ENCODE measurements around the gene KANSL1. TPM values are rescaled to one million over a fixed set of nuclear protein-coding genes. Genes with fewer than 3 reads are reported as not detected.

KANSL1 gene
- total RNA-seq, 1 donor from 2014 or later, result 190 TPM

GRCh38 chr17:46080118-46081017, 112.9 kb downstream of the KANSL1 start:
- no peak for DNase-seq (ENCODE audit: low spot score)

GRCh38 chr17:46078675-46079074, 114.6 kb downstream of the KANSL1 start:
- no peak for DNase-seq (ENCODE audit: low spot score)

- DNase-seq (ENCODE audit: low spot score), result no peak
Observed at GRCh38 chr17:46074540-46074939, 118.7 kb downstream of the KANSL1 start.

DNA sequence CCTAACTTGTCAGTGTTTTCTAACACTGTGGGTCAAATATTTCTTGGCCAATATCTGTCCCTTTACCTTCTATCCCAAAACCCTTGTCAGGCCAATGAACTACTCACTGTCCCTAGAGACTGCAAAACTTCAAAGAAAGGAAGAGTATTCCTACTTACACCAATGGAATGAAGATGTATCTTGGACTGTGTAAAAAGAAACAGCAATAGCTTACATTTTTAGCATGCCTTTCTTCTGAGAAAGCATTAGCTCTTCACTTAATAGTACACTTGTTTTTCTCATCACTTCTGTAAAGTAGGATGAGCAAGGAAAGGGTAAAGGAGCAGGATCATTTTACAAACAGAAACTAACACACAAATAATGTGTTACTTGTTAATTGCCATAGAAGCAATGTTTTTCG, 120.2 kb downstream of the KANSL1 start:
- DNase-seq (ENCODE audit: low spot score), result no peak

DNA sequence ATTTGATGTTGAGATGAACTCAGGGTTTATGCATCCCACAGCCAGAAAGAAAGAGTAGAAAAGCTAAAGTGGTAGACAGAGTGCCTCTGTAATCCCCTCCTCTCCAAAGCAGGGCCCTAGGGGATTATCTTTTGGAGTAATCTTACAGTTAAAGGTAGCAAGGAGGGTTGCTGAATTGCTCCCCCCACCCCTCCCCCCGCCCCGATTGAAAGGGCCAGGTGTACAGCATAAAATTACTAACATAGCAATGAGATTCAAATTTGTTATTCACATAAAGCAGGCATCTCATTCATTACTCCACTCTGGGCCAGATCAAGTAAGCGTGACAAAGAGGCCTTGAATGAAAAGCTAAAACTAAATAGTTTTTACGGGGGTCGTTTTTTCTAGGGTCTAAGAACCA, 121.4 kb downstream of the KANSL1 start:
- DNase-seq (ENCODE audit: low spot score), result no peak

DNA sequence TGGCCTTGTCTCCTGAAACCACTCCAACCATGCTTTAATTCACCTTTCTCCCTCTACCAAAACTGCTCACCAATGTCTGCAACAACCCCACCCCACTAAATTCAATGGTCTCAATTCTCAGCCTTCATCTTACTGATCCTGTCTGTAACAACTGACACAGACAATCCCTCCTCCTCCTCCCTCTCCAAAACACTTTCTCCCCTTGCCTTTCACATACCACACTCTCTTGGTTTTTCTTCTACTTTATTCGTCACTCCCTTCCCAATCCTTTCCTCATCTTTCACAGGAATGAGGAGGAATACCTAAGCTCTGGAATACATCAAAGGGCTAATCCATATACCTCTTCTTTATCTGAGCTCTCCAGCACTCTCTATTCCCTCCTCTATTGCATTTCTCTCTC, 128.8 kb downstream of the KANSL1 start:
- DNase-seq (ENCODE audit: low spot score), result no peak

GRCh38 chr17:46063241-46063640, 130.0 kb downstream of the KANSL1 start:
- DNase-seq (ENCODE audit: low spot score), result no peak

DNA sequence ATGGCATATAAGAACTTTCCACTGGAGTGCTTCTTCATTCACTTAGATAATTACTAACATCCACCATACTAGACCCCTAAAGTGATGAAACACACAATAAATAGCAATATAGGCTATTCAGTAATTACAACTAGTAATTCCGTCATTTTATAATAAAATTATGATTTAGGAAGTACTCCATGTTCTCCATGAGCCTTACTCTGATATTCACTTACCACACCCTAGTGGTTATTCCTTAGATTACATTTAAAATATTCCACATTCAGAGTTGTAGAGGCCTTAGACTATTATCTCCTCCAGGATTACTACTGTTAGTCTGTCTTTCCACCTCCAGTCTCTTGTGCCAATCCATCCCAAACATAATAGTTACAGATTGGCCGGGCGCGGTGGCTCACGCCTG, 131.8 kb downstream of the KANSL1 start:
- DNase-seq (ENCODE audit: low spot score), result no peak

- no peak for DNase-seq (ENCODE audit: low spot score)
Observed at GRCh38 chr17:46060461-46060860, 132.8 kb downstream of the KANSL1 start.

- DNase-seq (ENCODE audit: low spot score), result no peak
Observed at GRCh38 chr17:46059486-46059885, 133.7 kb downstream of the KANSL1 start.

GRCh38 chr17:46057366-46057765, 135.9 kb downstream of the KANSL1 start:
- no peak for DNase-seq (ENCODE audit: low spot score)

DNA sequence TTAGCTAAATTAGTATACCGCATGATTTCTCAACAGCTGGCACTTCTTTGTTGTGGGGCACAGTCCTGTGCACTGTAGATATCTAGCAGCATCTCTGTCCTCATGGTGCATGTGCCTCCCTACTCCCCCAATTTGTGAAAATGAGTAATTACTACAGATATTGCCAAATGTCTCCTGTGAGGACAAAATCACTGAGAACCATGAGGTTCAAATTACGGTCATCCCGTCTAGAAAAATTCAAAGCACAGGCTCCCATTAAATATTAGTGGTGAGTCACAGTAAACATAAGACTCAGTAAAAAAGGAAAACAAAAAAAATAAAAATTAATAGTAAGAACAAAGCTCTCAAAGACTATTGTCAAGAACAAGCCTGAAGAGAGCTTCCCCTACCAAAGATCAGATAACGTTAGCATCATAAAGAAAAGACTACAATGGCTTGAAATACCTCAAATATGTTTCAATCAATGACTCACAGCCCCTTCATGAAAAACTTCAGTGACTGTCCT, 136.4 kb downstream of the KANSL1 start:
- no peak for DNase-seq (ENCODE audit: low spot score)

- no peak for DNase-seq (ENCODE audit: low spot score)
Observed at GRCh38 chr17:46053911-46054534, 139.2 kb downstream of the KANSL1 start.

GRCh38 chr17:46049656-46050055, 143.6 kb downstream of the KANSL1 start:
- no peak for DNase-seq (ENCODE audit: low spot score)

GRCh38 chr17:46047856-46048255, 145.4 kb downstream of the KANSL1 start:
- no peak for DNase-seq (ENCODE audit: low spot score)

DNA sequence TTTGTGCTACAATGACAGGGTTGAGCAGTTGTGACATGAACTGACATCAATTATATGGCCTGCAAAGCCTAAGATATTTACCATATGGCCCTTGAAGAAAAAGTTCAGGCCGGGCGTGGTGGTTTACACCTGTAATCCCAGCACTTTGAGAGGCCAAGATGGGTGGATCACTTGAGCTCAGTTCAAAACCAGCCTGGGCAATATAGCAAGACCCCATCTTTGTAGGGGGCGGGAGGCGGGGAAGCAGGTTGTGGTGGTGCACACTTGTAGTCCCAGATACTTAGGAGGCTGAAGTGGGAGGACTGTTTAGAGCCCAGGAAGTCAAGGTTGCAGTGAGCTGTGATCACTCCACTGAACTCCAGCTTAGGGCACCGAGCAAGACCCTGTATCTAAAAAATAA, 145.8 kb downstream of the KANSL1 start:
- DNase-seq (ENCODE audit: low spot score), result no peak

- DNase-seq (ENCODE audit: low spot score), result no peak
Observed at GRCh38 chr17:46046957-46047356, 146.3 kb downstream of the KANSL1 start.

GRCh38 chr17:46045639-46046038, 147.6 kb downstream of the KANSL1 start:
- DNase-seq (ENCODE audit: low spot score), result no peak

DNA sequence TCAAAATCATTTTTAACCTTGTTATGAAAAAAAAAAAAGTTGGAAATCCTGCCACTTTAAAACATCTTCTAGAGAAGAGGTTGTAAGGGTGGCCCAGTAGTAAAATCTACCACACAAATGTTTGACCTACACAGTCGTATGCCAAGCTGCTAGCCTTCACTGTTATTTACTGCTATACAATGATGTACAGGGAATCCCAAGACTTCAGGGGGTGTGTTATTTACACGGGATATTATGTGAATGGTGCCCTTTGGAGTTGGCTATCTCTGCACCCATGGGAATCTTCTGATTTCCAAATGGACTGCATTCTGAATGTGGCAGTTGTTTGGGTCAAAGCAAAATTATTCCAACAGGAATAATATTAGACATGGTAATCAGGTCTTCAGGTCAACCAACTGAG, 148.2 kb downstream of the KANSL1 start:
- no peak for DNase-seq (ENCODE audit: low spot score)

GRCh38 chr17:46044286-46044928, 148.8 kb downstream of the KANSL1 start:
- DNase-seq (ENCODE audit: low spot score), result peak; percentile 85

GRCh38 chr17:46043606-46044005, 149.6 kb downstream of the KANSL1 start:
- no peak for DNase-seq (ENCODE audit: low spot score)

GRCh38 chr17:46042925-46043324, 150.3 kb downstream of the KANSL1 start:
- DNase-seq (ENCODE audit: low spot score), result no peak

DNA sequence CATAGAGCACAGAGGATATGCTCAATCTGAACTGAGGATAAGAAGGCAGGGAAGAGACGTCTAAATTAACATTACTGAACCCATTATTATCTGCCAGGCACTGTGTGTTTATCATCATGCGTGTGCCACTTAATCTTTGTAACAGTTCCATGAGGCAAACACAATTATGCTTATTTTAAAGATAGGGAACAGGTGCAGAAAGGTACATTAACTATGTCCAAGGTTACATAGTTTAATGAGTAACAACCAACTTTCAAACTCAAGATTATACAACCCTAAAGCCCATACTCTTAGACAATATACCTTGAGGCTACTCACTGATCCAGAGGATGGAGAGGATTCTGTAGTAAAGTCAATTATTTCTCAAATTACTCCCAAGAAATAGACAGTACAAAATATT, 151.0 kb downstream of the KANSL1 start:
- DNase-seq (ENCODE audit: low spot score), result no peak

Data from ureter (tissue), 1 donor.